ENCODE results near the gene SPDYA.

SPDYA gene

GRCh38 chr2:28810384-28811285 is at the start of gene SPDYA:
Gene SPDYA (plus strand): TSS chr2:28810834. CDS start chr2:28816015, 5,181 bp downstream.
- CTCF ChIA-PET: interaction anchor here (0.6 to 0.7 kb wide), 2 partner anchors 12 to 90 kb away, joined by 3 to 6 read pairs; no protein-coding TSS in a partner anchor
- peak; percentile 85 for DNase-seq (ENCODE audit: low spot score)

GRCh38 chr2:28761420-28761819 is 49.2 kb upstream of the SPDYA start:
- no peak overlapping the region for H3K27ac ChIP-seq
- TF ChIP-seq CTCF (conservative IDR thresholded peaks at IDR 0.05; ENCODE audit: low read depth): no peak
- ChIA-PET CTCF (no interaction called here), POLR2A (ENCODE audit: low non-redundant PET) (no interaction called here)
- no peak for DNase-seq (ENCODE audit: low spot score)

More at GRCh38 chr2:28810384-28811285, at the start of gene SPDYA:
- TF ChIP-seq CTCF (conservative IDR thresholded peaks at IDR 0.05; ENCODE audit: low read depth): no peak
- POLR2A ChIA-PET (ENCODE audit: low non-redundant PET): interaction anchor here (0.7 to 1.0 kb wide), 2 partner anchors 50 to 59 kb away, joined by 3 to 4 read pairs; partner anchors contain the start of gene PPP1CB
- peak within 1 kb of the TSS; percentile 67 for H3K27ac ChIP-seq

DNA sequence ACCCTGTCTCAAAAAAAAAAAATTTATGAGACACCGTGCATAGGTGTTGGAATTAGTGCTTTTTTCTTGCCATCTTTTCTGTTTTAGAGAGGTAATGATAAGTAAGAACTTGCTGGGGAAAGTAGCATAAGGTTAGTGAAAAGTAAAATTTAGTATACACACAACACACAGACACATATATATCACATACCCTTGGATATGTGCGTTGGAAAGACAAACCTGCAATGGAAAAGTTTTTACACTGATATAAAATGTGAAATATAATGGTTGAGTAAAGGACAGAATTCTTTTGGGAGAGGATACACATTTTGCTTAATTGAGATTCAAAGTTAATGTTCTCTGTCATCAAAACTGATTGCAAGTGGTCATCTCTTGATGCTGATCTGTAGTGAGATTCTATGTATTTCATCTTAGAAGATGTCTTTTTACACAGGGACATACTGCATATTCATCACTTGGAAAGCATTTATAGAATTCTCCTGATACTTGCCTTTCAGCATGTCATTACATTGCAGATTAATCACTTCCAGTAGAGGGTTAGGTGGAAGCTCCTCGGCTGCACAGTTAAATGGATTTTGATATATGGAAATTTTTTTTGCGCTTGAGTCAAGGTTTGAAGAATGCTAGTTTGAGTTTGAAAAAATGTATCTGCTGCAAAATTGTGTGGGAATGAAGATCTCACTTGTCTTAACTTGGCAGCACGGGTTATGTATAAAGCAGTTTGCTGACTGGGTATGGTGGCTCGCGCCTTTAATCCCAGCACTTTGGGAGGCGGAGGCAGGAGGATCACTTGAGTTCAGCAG is 45.5 kb upstream of the SPDYA start:
- CTCF ChIA-PET: no interaction called here

DNA sequence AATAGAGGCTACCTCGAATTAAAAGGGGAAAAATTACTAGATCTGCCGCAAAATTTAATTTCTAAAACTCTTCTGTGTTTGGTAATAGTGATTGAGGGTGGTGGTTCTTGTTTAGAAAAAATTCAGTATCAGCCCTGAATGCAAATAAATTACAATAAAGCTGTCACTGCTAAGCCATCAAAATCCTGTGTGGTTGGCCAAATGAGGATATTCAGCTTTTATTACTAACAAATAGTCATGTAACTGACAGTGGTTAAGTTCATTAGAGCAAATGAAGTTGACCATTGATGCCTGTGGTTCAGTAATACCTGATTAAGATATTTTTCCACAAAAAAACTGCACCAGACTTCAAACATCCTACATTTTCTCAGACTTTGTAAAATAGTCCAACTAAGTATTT is 44.6 kb upstream of the SPDYA start:
- H3K27ac ChIP-seq: no peak overlapping the region
- CTCF ChIA-PET: no interaction called here
- DNase-seq (ENCODE audit: low spot score): no peak
- POLR2A ChIA-PET (ENCODE audit: low non-redundant PET): no interaction called here
- TF ChIP-seq CTCF (conservative IDR thresholded peaks at IDR 0.05; ENCODE audit: low read depth): no peak

More for the DNA sequence above, 45.5 kb upstream of the SPDYA start:
- H3K27ac ChIP-seq: no peak overlapping the region
- no peak for TF ChIP-seq CTCF (conservative IDR thresholded peaks at IDR 0.05; ENCODE audit: low read depth)
- DNase-seq (ENCODE audit: low spot score): no peak
- POLR2A ChIA-PET (ENCODE audit: low non-redundant PET): no interaction called here

DNA sequence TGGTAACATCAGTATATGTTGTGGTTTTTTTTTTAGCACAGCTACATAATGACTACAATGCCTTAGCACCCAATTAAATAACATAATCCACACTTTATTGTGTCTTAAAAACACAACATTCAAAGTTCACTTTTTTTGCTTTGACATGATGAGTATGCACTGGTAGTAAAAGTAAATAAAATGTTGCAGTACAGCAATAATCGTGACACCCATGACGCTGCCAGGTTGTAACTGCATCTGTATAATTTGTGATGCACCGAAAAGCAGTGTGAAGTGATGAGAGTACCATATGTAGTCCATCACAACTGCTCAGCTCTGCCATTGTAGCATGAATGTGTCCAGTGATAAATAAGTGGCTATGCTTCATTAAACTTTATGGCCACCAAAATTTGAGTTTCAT is 43.3 kb upstream of the SPDYA start:
- ChIA-PET POLR2A (ENCODE audit: low non-redundant PET) (no interaction called here), CTCF (interaction anchor here (0.7 kb wide), 1 partner anchor 201 kb away, joined by 4 read pairs; no protein-coding TSS in a partner anchor)
- no peak overlapping the region for H3K27ac ChIP-seq
- no peak for TF ChIP-seq CTCF (conservative IDR thresholded peaks at IDR 0.05; ENCODE audit: low read depth)
- DNase-seq (ENCODE audit: low spot score): no peak

- no peak overlapping the region for H3K27ac ChIP-seq
- POLR2A ChIA-PET (ENCODE audit: low non-redundant PET): no interaction called here
- no peak for TF ChIP-seq CTCF (conservative IDR thresholded peaks at IDR 0.05; ENCODE audit: low read depth)
- no peak for DNase-seq (ENCODE audit: low spot score)
- CTCF ChIA-PET: interaction anchor here (0.7 kb wide), 1 partner anchor 105 kb away, joined by 3 read pairs; no protein-coding TSS in a partner anchor
Measured at GRCh38 chr2:28768422-28768821, 42.2 kb upstream of the SPDYA start.
